Body of pancreas (tissue), 4 donors: Measurements from ENCODE around the gene PRTN3.

Experiments
- POLR2A ChIP-seq, 3 donors: fragments of 450-650 bp; IDR thresholded peaks; one replicate each; pipeline ENCODE4 v1.6.1; 2016; ENCODE audit warnings: antibody characterized with exemption in 3 of 3, mild to moderate bottlenecking in 2 of 3
- TF ChIP-seq, protein P1 (sequence below), 7 experiments: fragments of 450-650 bp in 4 of 7; fragments of 200-600 bp in 3 of 7; sonication (generic) in 3 of 7; IDR thresholded peaks; one replicate each; pipeline ENCODE4 v1.5.1; 2016 to 2019; ENCODE audit warnings: antibody characterized with exemption in 7 of 7

DNA sequence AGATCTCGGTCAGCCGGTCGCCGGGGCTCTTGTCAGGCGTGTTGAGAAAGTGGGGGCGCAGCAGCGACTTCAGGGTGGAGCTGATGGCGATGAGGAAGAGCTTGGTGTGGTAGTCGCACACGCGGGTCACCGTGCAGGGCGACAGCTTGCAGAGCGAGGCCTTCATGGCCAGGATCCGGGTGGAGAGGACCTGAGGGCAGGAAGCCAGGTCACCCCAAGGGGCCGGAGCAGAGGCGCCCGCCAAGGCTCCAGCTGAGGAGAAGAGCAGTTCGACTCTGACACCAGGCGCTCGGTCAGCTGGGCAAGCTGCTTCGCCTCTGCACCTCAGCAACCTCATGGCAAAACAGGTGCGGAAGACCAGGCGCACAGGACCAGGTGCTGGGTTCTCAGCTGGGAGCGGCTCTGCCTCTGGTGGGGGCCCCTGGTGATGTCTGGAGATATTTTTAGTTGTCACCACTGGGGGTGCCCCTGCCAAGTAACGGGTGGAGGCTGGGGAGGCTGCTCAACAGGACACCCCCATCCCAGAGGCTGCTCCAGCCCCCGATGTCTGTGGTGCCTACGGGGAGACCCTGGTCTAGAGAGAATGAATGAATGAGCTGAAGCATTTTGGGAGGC, 34.6 kb downstream of the PRTN3 start:
- TF ChIP-seq, protein P1, sequence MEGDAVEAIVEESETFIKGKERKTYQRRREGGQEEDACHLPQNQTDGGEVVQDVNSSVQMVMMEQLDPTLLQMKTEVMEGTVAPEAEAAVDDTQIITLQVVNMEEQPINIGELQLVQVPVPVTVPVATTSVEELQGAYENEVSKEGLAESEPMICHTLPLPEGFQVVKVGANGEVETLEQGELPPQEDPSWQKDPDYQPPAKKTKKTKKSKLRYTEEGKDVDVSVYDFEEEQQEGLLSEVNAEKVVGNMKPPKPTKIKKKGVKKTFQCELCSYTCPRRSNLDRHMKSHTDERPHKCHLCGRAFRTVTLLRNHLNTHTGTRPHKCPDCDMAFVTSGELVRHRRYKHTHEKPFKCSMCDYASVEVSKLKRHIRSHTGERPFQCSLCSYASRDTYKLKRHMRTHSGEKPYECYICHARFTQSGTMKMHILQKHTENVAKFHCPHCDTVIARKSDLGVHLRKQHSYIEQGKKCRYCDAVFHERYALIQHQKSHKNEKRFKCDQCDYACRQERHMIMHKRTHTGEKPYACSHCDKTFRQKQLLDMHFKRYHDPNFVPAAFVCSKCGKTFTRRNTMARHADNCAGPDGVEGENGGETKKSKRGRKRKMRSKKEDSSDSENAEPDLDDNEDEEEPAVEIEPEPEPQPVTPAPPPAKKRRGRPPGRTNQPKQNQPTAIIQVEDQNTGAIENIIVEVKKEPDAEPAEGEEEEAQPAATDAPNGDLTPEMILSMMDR (IDR thresholded peaks at IDR 0.05) = no peak
- TF ChIP-seq POLR2A (IDR thresholded peaks at IDR 0.05) = no peak
